Nephron progenitor cell (in vitro differentiated cells): Measurements from ENCODE around the gene MYO1H.
A peak's percentile ranks its signal among the peaks of the same experiment; 100 is the strongest.

Experiments
- DNase-seq: peaks from one replicate; pipeline ENCODE4 v3.0.0; 2021
- H3K27ac Mint-ChIP-seq: 2 replicates; pipeline ENCODE4 v1.8.0; 2021; ENCODE audit warnings: mild to moderate bottlenecking, moderate library complexity, mixed read lengths
- H3K27me3 Mint-ChIP-seq: 2 replicates; pipeline ENCODE4 v1.8.0; 2021; ENCODE audit warnings: mild to moderate bottlenecking, low read depth, mixed read lengths; ENCODE audit not compliant: poor library complexity
- H3K36me3 Mint-ChIP-seq: 2 replicates; pipeline ENCODE4 v1.8.0; 2021; ENCODE audit warnings: low read depth, mixed read lengths
- H3K4me1 Mint-ChIP-seq: 2 replicates; pipeline ENCODE4 v1.8.0; 2021; ENCODE audit warnings: mixed read lengths
- H3K4me3 Mint-ChIP-seq: 2 replicates; pipeline ENCODE4 v1.8.0; 2021; ENCODE audit warnings: mild to moderate bottlenecking, moderate library complexity, mixed read lengths
- H3K9me3 Mint-ChIP-seq: 2 replicates; pipeline ENCODE4 v1.8.0; 2021; ENCODE audit warnings: mild to moderate bottlenecking, moderate library complexity, mixed read lengths
- CTCF ChIP-seq: fragments of 200-600 bp; sonication (generic); IDR thresholded peaks from 2 replicates; pipeline ENCODE4 v1.5.0; 2021; ENCODE audit warnings: antibody characterized with exemption

The MYO1H gene

DNA sequence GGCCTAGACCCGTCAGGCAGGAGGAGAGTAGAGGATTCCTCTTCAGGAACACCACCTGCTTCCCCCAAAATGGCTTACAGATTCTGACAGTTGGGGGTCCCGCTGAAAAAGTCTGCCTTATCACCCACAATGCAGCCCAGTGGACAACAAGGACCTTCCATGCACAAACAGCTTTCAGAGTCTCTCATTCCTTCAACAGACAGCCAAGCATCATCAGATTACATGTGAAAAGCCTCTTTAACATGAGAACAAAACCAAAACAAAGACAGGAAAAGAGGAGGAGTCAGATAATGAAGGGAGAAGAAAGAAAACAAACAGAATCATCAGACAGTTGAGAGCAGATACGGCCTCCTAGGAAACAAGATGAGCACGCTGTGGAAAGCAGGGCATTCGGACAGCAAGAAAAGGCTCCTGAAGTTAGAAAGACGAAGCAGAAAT, 111.1 kb downstream of the MYO1H start:
- peaks cover 69% of the 10 kb centered on the region for H3K4me1 Mint-ChIP-seq
- H3K36me3 Mint-ChIP-seq: peaks cover 40% of the 10 kb centered on the region
- H3K9me3 Mint-ChIP-seq: no peaks in the 10 kb centered on the region
- TF ChIP-seq CTCF: no peak
- H3K27ac Mint-ChIP-seq: peak overlapping the region; percentile 97
- H3K27me3 Mint-ChIP-seq: no peaks in the 10 kb centered on the region
- DNase-seq: no peak
- peak overlapping the region; percentile 62 for H3K4me3 Mint-ChIP-seq

DNA sequence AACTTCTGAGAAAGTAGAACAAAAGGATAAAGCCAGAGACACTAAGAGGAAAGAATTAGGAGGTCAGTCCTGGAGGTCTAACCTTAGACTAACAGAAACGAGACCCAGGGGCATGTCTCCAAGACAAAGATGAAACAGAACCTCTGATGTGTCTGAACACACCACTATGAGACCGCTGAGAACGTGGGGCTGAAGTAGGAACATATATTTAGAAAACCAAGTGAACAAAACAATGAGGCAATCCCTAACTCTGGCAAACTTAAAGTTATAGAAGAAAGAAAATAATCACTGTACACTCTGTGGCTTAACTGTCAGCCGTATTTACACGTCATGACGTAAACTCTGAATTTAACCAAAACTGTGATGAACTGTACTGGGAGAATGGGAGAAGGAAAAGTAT, 111.5 kb downstream of the MYO1H start:
- TF ChIP-seq CTCF: no peak
- Mint-ChIP-seq H3K4me3 (peak overlapping the region; percentile 62), H3K36me3 (peaks cover 37% of the 10 kb centered on the region), H3K27me3 (no peaks in the 10 kb centered on the region), H3K9me3 (no peaks in the 10 kb centered on the region), H3K27ac (peak overlapping the region; percentile 97), H3K4me1 (peaks cover 74% of the 10 kb centered on the region)
- no peak for DNase-seq

DNA sequence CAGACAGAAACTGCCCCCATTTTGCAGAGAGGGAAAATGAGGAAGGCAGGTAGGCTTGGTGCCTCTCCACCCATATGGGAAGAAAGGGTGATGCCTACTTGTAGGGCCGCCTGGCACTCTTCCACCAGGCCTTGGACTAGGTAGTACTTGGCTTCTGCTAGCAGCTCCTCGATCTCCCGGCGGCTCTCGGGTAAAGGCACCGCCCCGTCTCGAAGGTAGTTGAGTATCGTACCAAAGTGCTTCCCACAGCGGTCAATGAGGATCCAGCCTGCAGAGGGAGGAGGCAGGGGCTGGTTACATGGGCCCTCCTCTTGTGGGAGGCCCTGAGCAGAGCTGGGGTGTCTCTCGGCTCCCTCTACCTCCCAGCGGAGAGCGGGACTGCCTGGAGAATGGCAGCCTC, 112.8 kb downstream of the MYO1H start:
- peaks cover 87% of the 10 kb centered on the region for H3K4me1 Mint-ChIP-seq
- H3K36me3 Mint-ChIP-seq: peaks cover 38% of the 10 kb centered on the region
- H3K9me3 Mint-ChIP-seq: no peaks in the 10 kb centered on the region
- H3K27me3 Mint-ChIP-seq: no peaks in the 10 kb centered on the region
- TF ChIP-seq CTCF: no peak
- peak overlapping the region; percentile 30 for H3K27ac Mint-ChIP-seq
- DNase-seq: no peak
- no peak overlapping the region for H3K4me3 Mint-ChIP-seq

- TF ChIP-seq CTCF: no peak
- H3K27ac Mint-ChIP-seq: peak overlapping the region; percentile 96
These were observed 113.5 kb downstream of the MYO1H start for GRCh38 chr12:109461049-109461845.

GRCh38 chr12:109461846-109462756, 114.4 kb downstream of the MYO1H start:
- H3K27me3 Mint-ChIP-seq: no peaks in the 10 kb centered on the region
- peak overlapping the region; percentile 96 for H3K27ac Mint-ChIP-seq
- no peak for TF ChIP-seq CTCF
- H3K4me3 Mint-ChIP-seq: peak overlapping the region; percentile 77
- H3K9me3 Mint-ChIP-seq: no peaks in the 10 kb centered on the region
- peaks cover 93% of the 10 kb centered on the region for H3K4me1 Mint-ChIP-seq
- H3K36me3 Mint-ChIP-seq: peaks cover 25% of the 10 kb centered on the region
- peak; percentile 44 for DNase-seq

More at GRCh38 chr12:109461049-109461845, 113.5 kb downstream of the MYO1H start:
- peaks cover 94% of the 10 kb centered on the region for H3K4me1 Mint-ChIP-seq
- peaks cover 31% of the 10 kb centered on the region for H3K36me3 Mint-ChIP-seq
- no peaks in the 10 kb centered on the region for H3K9me3 Mint-ChIP-seq
- no peak for DNase-seq
- no peaks in the 10 kb centered on the region for H3K27me3 Mint-ChIP-seq
- peak overlapping the region; percentile 63 for H3K4me3 Mint-ChIP-seq
